ENCODE data around the gene GPALPP1. TPM values are rescaled to one million over a fixed set of nuclear protein-coding genes. Genes with fewer than 3 reads are reported as not detected.

GPALPP1 gene
- total and polyA plus RNA-seq, 9 donors = 17.3 to 31.9 (median 24.9) TPM

GRCh38 chr13:44974056-44974793 lies 15.1 kb upstream of the GPALPP1 start:
- no peaks in the 10 kb centered on the region for H3K9me3 ChIP-seq
- no peak overlapping the region for H3K4me3 ChIP-seq
- WGBS, 3 donors = 72 to 81% (median 74%) methylated on average over 9 of the region's 9 CpGs
- H3K27me3 ChIP-seq = no peaks in the 10 kb centered on the region
- no peak for DNase-seq
- intact Hi-C loops (cut with DNase I) = loop anchor here (5.0 to 10.0 kb wide), 2 partner anchors 492 to 1069 kb away; no protein-coding TSS in a partner anchor
- H3K27ac ChIP-seq = no peak overlapping the region
- TF ChIP-seq EP300 (IDR thresholded peaks at IDR 0.05) = no peak
- TF ChIP-seq, protein P1, sequence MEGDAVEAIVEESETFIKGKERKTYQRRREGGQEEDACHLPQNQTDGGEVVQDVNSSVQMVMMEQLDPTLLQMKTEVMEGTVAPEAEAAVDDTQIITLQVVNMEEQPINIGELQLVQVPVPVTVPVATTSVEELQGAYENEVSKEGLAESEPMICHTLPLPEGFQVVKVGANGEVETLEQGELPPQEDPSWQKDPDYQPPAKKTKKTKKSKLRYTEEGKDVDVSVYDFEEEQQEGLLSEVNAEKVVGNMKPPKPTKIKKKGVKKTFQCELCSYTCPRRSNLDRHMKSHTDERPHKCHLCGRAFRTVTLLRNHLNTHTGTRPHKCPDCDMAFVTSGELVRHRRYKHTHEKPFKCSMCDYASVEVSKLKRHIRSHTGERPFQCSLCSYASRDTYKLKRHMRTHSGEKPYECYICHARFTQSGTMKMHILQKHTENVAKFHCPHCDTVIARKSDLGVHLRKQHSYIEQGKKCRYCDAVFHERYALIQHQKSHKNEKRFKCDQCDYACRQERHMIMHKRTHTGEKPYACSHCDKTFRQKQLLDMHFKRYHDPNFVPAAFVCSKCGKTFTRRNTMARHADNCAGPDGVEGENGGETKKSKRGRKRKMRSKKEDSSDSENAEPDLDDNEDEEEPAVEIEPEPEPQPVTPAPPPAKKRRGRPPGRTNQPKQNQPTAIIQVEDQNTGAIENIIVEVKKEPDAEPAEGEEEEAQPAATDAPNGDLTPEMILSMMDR (IDR thresholded peaks at IDR 0.05) = no peak
- no peak for TF ChIP-seq POLR2A (IDR thresholded peaks at IDR 0.05)
- H3K36me3 ChIP-seq = no peaks in the 10 kb centered on the region
- H3K4me1 ChIP-seq (ENCODE audit: insufficient read depth) = no peaks in the 10 kb centered on the region

DNA sequence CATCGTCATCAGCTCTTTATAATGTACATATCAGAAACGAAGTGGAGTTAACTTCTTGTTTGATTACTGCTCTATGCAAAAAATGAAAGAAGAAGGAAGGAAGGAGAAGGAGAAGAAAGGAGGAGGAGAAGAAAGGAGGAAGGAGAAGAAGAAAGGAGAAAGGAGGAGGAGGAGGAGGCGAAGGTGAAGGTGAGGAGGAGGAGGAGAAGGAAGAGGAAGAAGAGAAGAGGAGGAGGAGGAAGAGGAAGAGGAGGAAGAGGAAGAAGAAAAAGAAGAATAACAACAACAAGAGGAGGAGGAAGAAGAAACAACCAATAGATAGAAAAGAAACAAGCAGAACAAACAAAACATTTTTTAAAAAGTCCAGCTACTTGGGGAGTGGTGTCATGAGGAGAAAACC lies 13.1 kb upstream of the GPALPP1 start:
- no peaks in the 10 kb centered on the region for H3K4me1 ChIP-seq (ENCODE audit: insufficient read depth)
- DNase-seq = no peak
- 84 to 93% (median 89%) methylated on average over 3 of the region's 3 CpGs for WGBS, 3 donors
- H3K27ac ChIP-seq = no peak overlapping the region
- H3K27me3 ChIP-seq = no peaks in the 10 kb centered on the region
- H3K9me3 ChIP-seq = no peaks in the 10 kb centered on the region
- TF ChIP-seq, protein P1 (IDR thresholded peaks at IDR 0.05) = no peak
- TF ChIP-seq POLR2A (IDR thresholded peaks at IDR 0.05) (no peak), EP300 (IDR thresholded peaks at IDR 0.05) (no peak)
- no peaks in the 10 kb centered on the region for H3K36me3 ChIP-seq
- H3K4me3 ChIP-seq = no peak overlapping the region
- intact Hi-C loops (cut with DNase I) = loop anchor here in 2 of 4 donors (10.0 kb wide), 1 partner anchor 1071 kb away; no protein-coding TSS in a partner anchor

DNA sequence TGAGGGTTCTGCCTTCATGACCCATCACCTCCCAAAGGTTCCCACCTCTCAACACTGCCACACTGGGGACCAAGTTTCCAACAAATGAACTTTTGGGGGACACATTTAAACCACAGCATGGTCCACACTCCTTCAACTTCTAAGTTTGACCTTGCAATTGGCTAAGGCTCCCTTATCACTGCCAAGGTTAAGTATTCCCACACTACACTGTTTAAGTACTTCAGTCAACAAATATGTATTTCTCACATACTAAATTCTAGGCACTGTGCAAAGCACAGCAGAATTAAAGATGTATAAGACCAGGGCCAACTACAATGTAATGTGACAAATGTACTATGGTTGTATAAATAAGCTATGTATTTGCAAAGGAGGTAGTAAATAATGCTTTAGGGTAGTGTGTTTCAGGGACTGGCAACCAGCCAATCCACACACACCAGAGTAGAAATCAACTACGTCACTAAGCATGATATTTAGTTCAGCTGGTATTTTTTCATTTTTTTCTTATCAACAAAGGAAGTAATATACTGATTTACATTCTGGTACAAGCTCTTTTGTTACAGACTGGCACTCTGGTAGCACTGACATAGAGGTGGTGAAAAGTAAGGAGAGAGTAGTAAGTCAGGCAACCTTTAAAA lies 12.3 kb upstream of the GPALPP1 start:
- intact Hi-C loops (cut with DNase I) = loop anchor here in 2 of 4 donors (10.0 kb wide), 1 partner anchor 1072 kb away; no protein-coding TSS in a partner anchor
- Histone ChIP-seq H3K9me3 (no peaks in the 10 kb centered on the region), H3K36me3 (no peaks in the 10 kb centered on the region), H3K4me1 (ENCODE audit: insufficient read depth) (no peaks in the 10 kb centered on the region), H3K4me3 (no peak overlapping the region), H3K27ac (no peak overlapping the region), H3K27me3 (no peaks in the 10 kb centered on the region)
- WGBS, 3 donors = 69 to 82% (median 78%) methylated on average over 1 of the region's 1 CpG
- no peak for TF ChIP-seq EP300 (IDR thresholded peaks at IDR 0.05)
- TF ChIP-seq, protein P1 (IDR thresholded peaks at IDR 0.05) = no peak
- TF ChIP-seq POLR2A (IDR thresholded peaks at IDR 0.05) = no peak
- no peak for DNase-seq

GRCh38 chr13:44978328-44978727 lies 11.0 kb upstream of the GPALPP1 start:
- Histone ChIP-seq H3K27ac (no peak overlapping the region), H3K9me3 (no peaks in the 10 kb centered on the region), H3K4me1 (ENCODE audit: insufficient read depth) (no peaks in the 10 kb centered on the region), H3K36me3 (no peaks in the 10 kb centered on the region), H3K4me3 (no peak overlapping the region), H3K27me3 (no peaks in the 10 kb centered on the region)
- WGBS, 3 donors = 95 to 98% (median 97%) methylated on average over 1 of the region's 1 CpG
- no peak for DNase-seq
- intact Hi-C loops (cut with DNase I) = loop anchor here in 2 of 4 donors (10.0 kb wide), 1 partner anchor 1074 kb away; no protein-coding TSS in a partner anchor
- TF ChIP-seq POLR2A (IDR thresholded peaks at IDR 0.05) (no peak), EP300 (IDR thresholded peaks at IDR 0.05) (no peak)
- TF ChIP-seq, protein P1 (IDR thresholded peaks at IDR 0.05) = no peak

Data from ovary (tissue), 9 donors.